Stimulated activated CD4-positive, alpha-beta T cell treated with anti-CD3 and anti-CD28 coated beads, Interleukin-4, amount 100 ng/mL, for 24 hours (primary cell): Measurements from ENCODE around the gene IFIH1.

ENCODE experiments used
- DNase-seq: peaks from one replicate; pipeline ENCODE4 v3.0.0-alpha.2; 2020

IFIH1 gene

DNA sequence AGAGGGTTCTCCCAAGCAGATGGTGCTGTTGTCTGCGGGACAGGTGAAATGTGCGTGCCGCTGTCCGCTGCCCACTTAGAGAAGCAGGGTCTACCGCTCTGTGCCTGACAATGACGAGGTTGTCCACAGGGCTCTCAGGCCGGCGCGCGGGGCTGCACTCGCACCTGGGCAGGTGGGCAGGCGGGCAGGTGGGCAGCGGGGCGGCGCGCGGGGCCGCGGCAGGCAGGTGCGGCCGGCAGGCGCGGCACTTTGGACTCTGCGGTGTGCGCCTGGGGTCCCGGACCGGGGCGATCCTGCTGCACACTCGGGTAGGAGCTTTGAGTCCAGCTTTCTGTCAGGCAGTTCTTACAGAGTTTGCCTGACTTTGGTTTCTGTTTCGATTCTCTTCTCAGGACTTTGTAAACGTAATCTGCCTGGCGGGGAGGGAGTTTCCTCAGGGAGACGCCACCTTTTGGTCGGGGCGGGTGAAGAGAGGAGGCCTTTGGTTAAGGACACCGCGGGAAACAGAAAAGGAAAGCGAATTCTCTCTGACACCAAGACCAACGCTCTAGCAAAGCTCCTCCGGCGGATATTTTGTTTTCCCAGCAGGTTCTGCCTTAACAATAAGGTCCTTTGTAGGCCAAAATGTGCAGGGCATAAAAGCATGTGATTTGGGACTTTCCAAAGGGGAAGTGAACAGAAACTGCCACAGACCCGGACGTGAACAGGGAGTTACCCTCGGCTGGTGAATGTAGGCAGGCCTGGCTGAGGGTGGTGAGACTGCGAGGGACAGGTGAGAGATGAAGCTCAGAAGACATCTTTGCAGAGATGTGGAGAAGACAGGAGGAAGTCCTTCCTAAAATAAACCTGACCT, at the start of gene IFIH1:
Gene IFIH1 (minus strand): TSS at position 357 of the 853 bp plus-strand sequence. CDS start 377 bp downstream, outside the sequence.
- DNase-seq = peak; percentile 81

DNA sequence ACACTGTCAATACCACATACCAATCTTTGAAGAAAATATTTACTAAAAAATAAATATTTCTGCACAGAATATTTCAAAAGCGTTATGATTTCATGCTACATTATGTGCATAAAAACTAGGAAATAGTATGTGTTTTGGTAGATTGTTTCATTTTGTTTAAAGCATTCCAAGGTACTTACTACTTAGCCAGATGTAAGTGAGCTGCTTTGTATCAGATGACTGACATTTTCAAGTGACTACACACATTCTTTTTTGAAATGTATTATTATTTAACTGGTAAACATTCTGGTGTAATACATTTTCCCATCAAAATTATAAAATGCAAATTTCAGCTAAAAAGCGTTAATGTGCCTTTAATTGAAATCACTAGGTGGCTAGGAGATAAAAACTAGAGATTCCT, 46.9 kb upstream of the IFIH1 start:
- DNase-seq = no peak

DNA sequence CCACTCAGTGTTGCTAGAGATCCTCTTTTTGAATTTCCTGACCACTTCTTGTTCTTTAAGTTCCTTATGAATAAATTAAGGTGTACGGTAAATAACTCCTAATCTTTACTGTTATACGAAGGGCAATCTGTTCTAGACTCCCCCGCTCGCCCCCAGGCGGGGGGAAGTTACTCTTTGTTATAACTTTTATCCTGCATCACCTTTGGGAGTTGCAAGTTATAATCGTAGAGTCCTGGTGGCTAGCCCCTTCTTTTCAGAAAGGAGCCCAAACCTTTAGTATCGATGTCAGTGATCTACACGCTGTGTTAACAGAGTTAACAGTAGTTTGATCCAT, 26.1 kb upstream of the IFIH1 start:
- no peak for DNase-seq

DNA sequence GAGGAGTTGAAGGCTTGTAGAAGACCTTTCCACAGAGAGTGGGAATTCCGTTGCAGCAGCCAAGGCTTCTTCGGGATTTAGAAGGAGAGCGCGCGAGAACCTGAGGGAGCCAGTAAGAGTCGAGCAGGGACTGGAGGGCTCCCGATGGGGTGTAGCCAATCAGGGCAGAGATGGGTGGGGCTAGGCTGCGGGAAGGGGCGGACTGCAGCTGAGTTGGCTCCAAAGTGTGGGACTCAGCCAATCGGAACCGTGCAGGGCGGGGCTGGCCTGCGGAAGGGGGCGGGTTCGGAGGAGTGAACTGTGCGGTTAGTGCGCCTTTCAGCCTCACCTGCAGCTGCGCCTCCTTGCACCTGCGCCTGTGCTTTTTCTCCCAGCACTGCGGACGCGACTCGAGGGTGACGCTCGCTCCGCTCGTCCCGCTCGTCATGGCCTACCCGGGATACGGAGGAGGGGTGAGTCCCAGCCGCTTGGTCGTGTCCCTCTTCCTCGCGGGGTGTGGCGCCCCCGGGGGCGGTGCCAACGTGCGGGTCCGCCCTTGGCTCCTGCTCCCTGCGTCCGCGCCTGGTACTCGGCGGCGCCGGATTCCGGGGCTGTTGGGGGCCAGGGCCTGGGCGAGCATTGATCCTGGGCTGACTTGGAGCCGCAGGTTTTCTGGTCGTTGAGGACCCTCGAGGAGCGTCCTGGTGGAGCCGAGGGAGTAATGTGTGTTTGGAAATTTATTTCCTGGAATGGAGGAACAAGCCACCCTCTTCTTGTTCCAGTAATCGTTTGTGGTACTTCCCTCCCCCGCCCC, 25.5 kb upstream of the IFIH1 start, which contains the start of gene GCA:
Gene GCA (plus strand): TSS at position 309 of the 793 bp plus-strand sequence. CDS start 117 bp downstream, at position 426.
- DNase-seq = peak; percentile 98

GRCh38 chr2:162343492-162343823, 25.0 kb upstream of the IFIH1 start:
- DNase-seq = no peak

GRCh38 chr2:162342841-162343240, 24.4 kb upstream of the IFIH1 start:
- DNase-seq = no peak

DNA sequence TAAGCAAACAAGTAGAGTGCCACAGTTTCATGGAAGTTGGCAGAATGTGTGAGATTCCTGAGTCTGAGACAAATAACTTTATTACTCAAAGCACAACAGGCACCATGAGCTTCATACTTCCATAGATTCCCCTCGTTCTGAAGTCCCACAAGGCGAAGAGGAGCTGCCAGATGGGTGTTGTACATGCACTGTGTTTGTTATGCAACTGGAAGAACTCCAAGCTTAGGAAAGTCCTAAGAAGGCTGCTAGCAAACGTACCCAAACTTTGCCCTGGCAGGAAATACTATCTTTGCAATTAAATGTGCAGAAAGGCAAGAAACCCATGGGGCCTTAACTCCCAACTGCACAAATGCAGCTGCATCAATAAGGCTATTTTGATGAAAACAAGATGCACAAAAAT, 23.8 kb upstream of the IFIH1 start:
- DNase-seq = no peak

GRCh38 chr2:162340822-162341221, 22.3 kb upstream of the IFIH1 start:
- no peak for DNase-seq

- no peak for DNase-seq
Measured at GRCh38 chr2:162337868-162338267, 19.4 kb upstream of the IFIH1 start.

DNA sequence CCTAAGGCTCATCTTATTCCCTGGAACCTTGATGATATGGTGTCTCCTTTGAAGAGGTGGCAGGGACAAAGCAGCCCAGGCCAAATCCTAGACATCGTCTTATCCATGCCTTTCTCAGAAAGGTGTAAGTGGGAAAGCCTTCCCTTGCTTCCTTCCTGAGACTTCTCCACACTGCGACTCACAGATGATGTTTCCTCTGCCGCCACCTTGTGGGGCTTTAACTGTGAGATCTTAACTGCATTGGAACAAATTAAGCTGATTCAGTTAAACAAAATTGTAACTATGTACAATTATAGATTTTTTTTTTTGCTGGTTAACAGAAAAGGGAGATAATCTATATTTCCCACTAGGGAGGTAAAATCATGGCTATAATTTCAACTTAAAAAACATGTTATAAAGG, 15.5 kb upstream of the IFIH1 start:
- DNase-seq = peak; percentile 12

GRCh38 chr2:162330881-162331280, 12.4 kb upstream of the IFIH1 start:
- DNase-seq = no peak

- DNase-seq = no peak
Measured at GRCh38 chr2:162328424-162329157, 10.1 kb upstream of the IFIH1 start.

DNA sequence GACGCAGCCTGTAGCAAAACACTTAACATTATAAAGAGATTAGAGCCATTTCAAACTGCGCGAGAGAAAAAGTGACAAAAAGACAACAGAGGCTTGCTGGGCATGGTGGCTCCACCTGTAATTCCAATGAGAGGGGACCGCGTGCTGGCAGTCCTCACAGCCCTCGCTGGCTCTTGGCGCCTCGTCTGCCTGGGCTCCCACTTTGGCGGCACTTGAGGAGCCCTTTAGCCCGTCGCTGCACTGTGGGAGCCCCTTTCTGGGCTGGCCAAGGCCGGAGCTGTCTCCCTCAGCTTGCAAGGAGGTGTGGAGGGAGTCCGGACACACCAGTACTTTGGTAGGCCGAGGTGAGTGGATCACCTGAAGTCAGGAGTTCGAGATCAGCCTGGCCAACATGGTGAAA, 9.3 kb upstream of the IFIH1 start:
- DNase-seq = no peak

DNA sequence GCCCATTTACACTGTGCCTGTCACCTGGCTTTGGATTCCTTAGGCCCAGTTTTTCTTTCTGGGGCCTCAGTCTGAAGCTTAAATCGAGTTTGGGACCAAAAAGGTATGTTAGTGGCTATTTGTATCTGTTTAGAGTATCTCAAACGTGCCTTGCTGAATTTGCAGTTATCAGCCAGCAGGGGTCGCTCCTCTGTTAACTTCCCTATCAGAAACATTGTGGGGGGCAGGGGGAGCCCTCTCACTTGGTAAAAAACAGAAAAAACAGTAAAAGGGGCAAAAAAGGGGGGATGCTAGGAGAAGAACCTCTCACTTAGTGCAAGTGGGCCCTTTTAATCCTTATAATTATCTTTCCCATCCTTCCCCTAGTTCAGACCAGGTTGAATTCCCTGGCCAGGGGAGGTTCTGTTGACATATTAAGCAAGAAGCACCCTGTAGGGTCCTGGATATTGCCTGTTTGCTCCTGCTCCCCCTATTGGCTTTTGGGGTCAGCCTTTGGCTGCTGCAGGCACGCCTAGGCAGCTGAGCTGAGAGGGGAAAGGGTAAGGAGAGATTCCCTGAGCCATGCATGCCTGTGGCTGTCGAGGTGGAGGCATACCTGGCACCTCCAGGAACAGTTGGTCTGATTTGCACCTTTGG, 8.8 kb upstream of the IFIH1 start:
- DNase-seq = peak; percentile 19

- DNase-seq = no peak
Measured at GRCh38 chr2:162324953-162325352, 6.5 kb upstream of the IFIH1 start.

DNA sequence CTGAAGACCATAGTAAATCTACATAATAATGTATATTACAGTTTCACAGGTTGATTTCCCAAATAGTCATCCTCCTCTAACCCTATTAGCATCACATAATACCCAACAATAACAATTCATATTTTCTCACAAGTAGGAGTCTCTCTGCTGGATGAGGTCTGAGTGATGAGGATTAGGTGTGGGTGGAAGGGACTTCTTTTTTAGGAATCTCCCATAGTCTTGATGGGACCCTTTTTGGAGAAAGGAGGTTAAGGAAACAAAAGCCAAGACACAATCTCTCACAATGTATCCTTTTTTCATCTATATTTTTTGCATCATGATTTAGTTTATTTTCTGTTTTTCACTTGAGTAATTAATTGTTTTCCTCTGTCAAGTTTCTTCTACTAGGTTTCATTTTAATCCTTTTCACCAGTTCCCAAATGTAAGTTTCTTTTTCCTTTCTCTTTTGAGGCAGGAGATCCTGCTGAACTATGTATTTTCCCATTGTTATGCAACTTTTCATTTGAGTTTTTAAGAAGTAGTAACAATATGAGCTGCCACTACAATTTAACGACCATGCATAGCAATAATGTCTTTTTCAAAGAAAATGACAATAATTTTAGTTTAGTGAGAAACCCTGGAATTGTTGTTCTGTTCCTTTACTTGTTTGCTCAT, 2.5 kb upstream of the IFIH1 start:
- no peak for DNase-seq

DNA sequence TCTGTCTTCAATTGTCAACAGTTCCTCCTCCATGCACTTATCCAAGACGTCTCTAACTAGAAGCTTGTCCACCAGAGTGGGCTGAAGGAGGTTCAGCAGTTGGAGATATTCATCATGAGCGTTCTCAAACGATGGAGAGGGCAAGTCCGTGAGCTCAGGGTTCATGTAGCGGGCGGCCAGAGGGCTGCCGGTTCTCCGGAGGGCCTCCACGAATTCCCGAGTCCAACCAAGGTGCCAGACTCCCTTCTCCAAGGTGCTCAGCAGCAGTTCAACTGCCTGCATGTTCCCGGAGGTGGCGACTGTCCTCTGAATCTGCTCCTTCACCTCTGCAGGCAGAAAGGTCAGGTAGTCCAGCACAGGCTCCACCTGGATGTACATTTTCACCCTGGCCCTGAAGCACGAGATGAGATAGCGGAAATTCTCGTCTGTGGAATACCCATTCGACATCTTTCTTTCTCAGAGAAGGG, 590 bp downstream of the IFIH1 start:
- peak; percentile 29 for DNase-seq

- DNase-seq = no peak
Measured at GRCh38 chr2:162317058-162317742, 1.3 kb downstream of the IFIH1 start.

DNA sequence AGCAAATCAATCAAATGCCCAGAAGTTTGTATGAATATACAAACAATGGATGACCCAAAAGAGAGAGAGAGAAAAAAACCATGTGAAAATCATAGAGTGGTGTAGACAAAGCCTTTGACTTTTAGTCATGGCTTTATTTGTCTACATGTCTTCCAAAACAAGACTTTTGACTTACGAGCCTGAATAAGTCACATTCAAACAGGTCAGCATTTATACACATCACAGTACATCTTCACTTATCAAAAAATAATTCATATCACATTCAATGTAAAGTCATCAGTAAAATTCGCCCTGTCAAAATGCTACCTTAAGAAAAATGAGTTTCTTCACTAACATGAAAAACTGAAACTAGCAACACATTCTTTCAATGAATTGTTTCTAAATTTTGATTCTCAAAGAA, 1.9 kb downstream of the IFIH1 start:
- DNase-seq = no peak

GRCh38 chr2:162315938-162316337, 2.5 kb downstream of the IFIH1 start:
- no peak for DNase-seq

DNA sequence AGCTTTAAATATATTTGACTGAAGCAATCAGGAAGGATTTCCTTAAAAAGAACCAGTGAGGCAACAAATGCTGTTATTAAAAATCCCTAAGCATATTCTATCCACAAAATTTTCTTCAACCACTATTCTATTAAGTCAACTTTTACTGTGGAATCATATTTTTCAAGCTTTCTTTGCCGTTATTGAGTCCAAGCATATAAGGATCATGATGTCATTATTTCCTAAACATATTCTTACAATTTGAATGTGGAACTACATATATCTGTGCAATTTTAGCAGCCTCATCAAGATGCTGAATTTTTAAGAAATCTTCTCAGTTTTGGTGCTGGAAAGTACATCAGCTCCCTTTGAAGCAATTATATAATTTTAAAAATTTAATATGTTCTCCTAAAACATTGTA, 5.6 kb downstream of the IFIH1 start:
- no peak for DNase-seq
